H54 (cell line): ENCODE measurements around the gene LAMC1.
A peak's percentile ranks its signal among the peaks of the same experiment; 100 is the strongest.

Source experiments
- DNase-seq: peaks from one replicate; pipeline ENCODE4 v3.0.0; 2011; ENCODE audit warnings: low spot score, mixed read lengths; ENCODE audit not compliant: insufficient read length
- FAIRE-seq: peaks from 3 replicates; lab custom pipeline; 2011; peaks lifted over from hg19 to GRCh38; lab: Jason Lieb, UNC
- POLR2A ChIP-seq: IDR thresholded peaks from 2 replicates; pipeline ENCODE4 v1.6.1; 2011; ENCODE audit warnings: low read depth, mild to moderate bottlenecking, low read length

The LAMC1 gene

DNA sequence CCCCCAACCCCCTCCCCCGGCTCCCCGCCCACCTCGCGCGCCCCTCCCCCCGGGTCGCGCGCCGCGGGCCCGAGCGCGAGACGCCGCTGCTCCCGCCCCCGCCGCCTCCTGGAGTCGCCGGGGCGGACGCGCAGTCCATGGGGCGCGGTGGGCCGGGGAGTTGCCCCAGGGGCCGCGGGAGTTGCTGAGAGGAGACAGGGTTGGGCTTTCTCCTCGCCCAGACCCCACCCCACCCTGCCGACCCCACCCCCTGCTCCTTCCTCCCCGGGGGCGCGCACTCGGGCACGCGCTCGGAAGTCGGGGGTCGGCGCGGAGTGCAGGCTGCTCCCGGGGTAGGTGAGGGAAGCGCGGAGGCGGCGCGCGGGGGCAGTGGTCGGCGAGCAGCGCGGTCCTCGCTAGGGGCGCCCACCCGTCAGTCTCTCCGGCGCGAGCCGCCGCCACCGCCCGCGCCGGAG is at the start of gene LAMC1:
Gene LAMC1 (plus strand): TSS at position 275 of the 455 bp plus-strand sequence. CDS start 297 bp downstream, outside the sequence.
- peak; percentile 72 for DNase-seq
- peak; percentile 66 for TF ChIP-seq POLR2A
- FAIRE-seq, result no peak

DNA sequence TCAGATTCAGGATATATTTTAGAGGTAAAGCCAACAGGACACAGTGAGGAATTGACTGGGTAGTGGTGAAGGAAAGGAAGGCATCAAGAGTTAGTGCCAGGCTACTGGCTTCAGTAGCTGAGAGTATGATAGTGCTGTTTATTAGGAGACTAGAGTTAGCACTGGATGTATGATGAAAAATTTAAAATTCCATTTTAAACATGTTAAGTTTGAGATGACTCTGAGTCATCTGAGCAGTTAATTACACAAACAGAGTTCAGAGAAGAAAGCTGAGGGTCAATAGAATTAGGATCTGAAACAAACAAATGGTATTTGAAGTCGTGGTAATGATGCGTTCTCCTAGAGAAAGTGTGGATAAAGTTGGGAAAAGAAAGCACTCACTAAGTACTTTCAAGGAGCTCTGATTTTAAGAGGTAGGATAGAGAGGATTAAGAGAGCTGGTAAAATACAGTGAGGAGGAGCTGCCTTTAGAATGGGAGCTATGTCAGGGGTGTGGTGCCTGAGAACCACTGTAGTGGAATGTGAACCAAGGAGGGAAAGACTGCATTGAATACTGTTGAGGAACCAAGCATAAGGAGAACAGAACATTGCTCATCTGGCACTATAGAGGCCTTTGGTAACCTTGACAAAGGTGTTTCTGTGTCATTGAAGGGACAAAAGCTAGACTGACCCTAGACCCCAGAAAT is 48.6 kb upstream of the LAMC1 start:
- no peak for DNase-seq
- peak; percentile 6 for FAIRE-seq
- no peak for TF ChIP-seq POLR2A

DNA sequence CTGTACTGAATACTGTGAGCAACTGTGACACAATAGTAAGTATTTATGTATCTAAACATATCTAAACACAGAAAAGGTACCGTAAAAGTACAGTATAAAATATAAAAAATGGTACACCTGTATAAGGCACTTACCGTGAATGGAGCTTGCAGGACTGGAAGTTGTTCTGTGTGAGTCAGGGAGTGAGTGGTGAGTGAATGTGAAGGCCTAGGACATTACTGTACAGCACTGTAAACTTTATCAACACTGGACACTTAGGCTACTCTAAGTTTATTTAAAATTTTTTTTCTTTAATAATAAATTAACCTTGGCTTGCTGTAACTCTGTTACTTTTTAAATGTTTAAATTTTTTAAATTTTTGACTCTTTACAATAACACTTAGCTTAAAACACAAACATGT is 45.7 kb upstream of the LAMC1 start:
- FAIRE-seq (no peak), DNase-seq (no peak)
- TF ChIP-seq POLR2A, result no peak

DNA sequence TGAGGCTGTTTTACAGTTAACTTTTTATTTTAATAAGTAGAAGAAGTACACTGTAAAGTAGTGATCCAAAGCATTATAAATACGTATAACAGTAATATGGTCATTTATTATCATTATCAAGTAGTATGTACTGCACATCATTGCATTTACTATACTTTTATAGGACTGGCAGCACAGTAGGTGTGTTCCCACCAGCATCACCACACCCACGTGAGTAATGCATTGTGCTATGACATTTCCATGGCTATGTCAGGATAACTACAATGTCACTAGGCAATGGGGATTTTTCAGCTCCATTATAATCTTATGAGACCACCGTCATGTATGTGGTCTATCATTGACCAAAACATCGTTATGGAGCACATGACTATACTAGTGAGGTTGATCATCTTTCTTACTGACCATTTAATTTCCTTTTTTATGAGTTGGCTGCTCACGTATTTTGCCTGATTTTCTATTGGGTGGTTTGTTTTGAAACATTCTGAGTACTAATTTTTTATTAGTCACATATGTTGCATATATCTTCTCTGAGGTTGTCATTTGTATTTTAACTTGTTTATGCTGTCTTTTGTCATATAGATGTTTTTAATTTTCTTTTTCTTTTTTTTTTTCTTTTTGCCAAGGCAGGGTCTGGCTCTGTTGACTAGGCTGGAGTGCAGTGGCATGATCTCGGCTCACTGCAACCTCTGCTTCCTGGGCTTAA is 44.9 kb upstream of the LAMC1 start:
- no peak for DNase-seq
- TF ChIP-seq POLR2A, result no peak
- peak; percentile 90 for FAIRE-seq

GRCh38 chr1:182984138-182984537 is 39.1 kb upstream of the LAMC1 start:
- TF ChIP-seq POLR2A, result no peak
- FAIRE-seq (no peak), DNase-seq (no peak)

DNA sequence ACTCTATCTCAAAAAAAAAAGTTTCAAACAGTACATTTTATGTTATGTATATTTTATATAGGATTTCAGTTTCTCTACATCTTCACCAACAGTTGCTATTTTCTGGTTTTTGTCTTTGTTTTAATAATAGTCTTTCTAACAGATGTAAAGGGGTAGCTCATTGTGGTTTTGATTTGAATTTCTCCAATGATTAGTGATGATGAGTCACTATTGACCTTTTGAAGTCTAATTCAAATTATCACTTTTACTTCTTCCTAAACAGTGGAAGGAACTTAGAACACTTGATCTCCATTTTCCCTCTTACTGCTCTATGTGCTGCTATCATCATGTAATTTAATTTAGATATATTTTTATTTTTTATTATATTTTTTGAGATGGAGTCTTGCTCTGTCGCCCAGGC is 38.6 kb upstream of the LAMC1 start:
- no peak for TF ChIP-seq POLR2A
- DNase-seq (no peak), FAIRE-seq (peak; percentile 23)

GRCh38 chr1:182985876-182986275 is 37.3 kb upstream of the LAMC1 start:
- FAIRE-seq (no peak), DNase-seq (no peak)
- TF ChIP-seq POLR2A, result no peak

DNA sequence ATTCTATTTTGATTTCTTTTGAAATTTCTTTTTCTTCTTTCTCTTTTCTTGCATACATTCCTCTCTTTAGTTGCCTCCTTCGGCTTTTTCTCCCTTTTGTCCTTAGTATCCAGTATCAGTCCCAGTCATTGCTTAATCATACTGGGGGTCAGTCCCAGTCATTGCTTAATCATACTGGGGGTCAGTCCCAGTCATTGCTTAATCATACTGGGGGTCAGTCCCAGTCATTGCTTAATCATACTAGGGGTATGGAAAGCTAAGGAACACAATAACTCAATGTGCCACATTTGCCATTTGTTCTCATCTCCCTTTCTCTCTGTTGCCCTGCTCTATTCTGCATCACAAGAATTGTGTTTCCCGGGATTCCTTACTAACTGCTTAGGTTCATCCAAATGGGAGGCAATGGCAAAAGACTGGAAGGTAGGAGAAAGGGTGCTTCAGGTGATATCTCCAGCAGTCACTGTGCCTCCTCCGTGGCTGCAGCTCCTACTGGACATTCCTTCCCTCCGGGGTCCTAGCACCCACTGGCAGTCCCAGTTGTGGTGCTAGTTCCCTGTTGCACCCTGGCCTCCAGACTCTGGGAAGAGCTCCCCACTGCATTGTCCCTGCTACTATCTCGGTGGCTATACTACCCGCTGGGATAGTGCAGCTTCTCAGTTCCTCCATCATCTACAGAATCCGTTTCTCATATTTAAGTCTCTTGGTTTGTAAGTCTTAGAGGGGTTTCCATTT is 32.6 kb upstream of the LAMC1 start:
- FAIRE-seq (peak; percentile 69), DNase-seq (no peak)

GRCh38 chr1:182993746-182994145 is 29.5 kb upstream of the LAMC1 start:
- FAIRE-seq, result no peak
- DNase-seq, result no peak
- no peak for TF ChIP-seq POLR2A

More for the DNA sequence above, 32.6 kb upstream of the LAMC1 start:
- TF ChIP-seq POLR2A, result no peak

- no peak for TF ChIP-seq POLR2A
- DNase-seq (no peak), FAIRE-seq (no peak)
Observed at GRCh38 chr1:182995894-182996293, 27.3 kb upstream of the LAMC1 start.

DNA sequence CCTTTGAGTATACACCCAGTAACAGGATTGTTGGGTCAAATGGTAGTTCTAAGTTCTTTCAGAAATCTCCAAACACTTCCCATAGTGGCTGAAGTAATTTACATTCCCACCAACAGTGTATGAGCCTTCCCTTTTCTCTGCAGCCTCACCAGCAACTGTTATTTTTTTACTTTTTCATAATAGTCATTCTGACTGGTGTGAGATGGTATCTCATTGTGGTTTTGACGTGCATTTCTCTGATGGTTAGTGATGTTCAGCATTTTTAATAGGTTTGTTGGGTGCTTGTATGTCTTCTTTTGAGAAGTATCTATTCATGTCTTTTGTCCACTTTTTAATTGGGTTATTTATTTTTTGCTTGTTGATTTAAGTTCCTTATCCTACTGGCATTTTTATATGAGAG is 26.4 kb upstream of the LAMC1 start:
- TF ChIP-seq POLR2A, result no peak
- FAIRE-seq (no peak), DNase-seq (no peak)

- FAIRE-seq (no peak), DNase-seq (no peak)
- no peak for TF ChIP-seq POLR2A
Observed at GRCh38 chr1:182998482-182998881, 24.7 kb upstream of the LAMC1 start.

DNA sequence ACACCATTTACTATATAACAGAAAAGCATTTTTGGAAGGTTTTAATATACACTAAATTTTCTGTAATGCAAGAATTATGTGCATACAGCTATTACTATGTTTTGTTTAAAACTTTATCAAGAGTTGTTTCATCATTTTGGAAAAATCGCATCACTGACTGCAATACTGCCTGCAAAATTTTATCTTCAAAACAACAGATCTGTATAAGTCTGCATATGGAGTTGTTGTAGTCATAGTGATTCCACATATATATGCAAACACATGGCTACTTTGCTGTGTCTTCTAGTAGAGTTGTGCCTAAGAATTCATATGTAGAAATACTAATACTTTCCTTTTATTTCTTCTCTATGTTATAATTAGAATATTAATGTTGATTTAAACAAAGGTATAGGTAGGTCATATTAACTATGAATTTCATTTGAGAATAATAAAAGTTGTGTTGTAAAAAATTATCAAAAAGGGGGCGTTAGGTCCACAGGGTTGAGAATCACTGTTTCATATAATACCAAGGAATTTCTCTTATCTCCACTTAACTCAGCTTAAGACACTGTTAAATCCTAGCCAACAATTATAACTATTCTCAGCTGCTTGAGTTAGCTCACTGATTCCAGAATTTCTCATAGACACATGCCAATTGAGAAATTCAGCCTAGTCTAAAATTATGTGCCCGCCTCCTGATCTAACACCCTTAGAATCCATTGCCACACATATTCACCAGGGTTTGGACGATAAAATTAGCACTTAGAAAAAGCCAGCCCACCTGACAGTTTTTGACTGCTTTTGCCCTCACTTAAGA is 22.9 kb upstream of the LAMC1 start:
- FAIRE-seq (no peak), DNase-seq (no peak)
- TF ChIP-seq POLR2A, result no peak
